HL-60 (cell line): ENCODE data around the gene PCDHB5.
"Not testable (repeated sequence)": the region's sequence is repeated elsewhere in the genome, so short reads cannot be mapped to it uniquely, and the experiment has no call there.

ENCODE experiments used
- DNase-seq, 2 experiments: peaks; one replicate each; pipeline ENCODE4 v3.0.0-alpha.2; 2010 to 2020; ENCODE audit warnings: low read depth in 1 of 2, low spot score in 1 of 2
- H3K27ac ChIP-seq: fragments of 250-450 bp; sonication (Bioruptor Pico); replicated peaks from 2 replicates; pipeline ENCODE4 v1.5.1; 2020; ENCODE audit warnings: mild to moderate bottlenecking, moderate library complexity
- H3K27me3 ChIP-seq: fragments of 250-450 bp; sonication (Bioruptor Pico); 2 replicates; pipeline ENCODE4 v1.5.1; 2021; ENCODE audit warnings: mild to moderate bottlenecking, moderate library complexity; ENCODE audit not compliant: insufficient read depth, poor library complexity, severe bottlenecking
- H3K4me3 ChIP-seq: replicated peaks from 2 replicates; pipeline ENCODE4 v1.5.1; 2011; ENCODE audit warnings: mild to moderate bottlenecking, control low read depth, low read length; ENCODE audit not compliant: insufficient read depth
- CTCF ChIP-seq: IDR thresholded peaks from one replicate; pipeline ENCODE4 v1.5.1; 2011; ENCODE audit warnings: low read length, control low read depth, inconsistent platforms; ENCODE audit not compliant: insufficient read depth
- GABPA ChIP-seq: IDR thresholded peaks from 2 replicates; pipeline ENCODE4 v1.6.1; 2012; ENCODE audit warnings: low read depth
- POLR2AphosphoS5 ChIP-seq: IDR thresholded peaks from 2 replicates; pipeline ENCODE4 v1.6.1; 2012; ENCODE audit warnings: low read depth
- REST ChIP-seq: IDR thresholded peaks from 2 replicates; pipeline ENCODE4 v1.6.1; 2012; ENCODE audit warnings: low read depth; ENCODE audit not compliant: insufficient replicate concordance
- SPI1 ChIP-seq: IDR thresholded peaks from 2 replicates; pipeline ENCODE4 v1.6.1; 2012; ENCODE audit warnings: low read depth, mild to moderate bottlenecking, borderline replicate concordance

PCDHB5 gene

GRCh38 chr5:141127305-141127704 is 7.7 kb upstream of the PCDHB5 start:
- Histone ChIP-seq H3K27me3 (no peaks in the 10 kb centered on the region), H3K27ac (no peak overlapping the region), H3K4me3 (no peak overlapping the region)
- TF ChIP-seq SPI1 (no peak), REST (no peak), CTCF (no peak), GABPA (no peak), POLR2AphosphoS5 (no peak)
- DNase-seq: no peak

- no peak overlapping the region for H3K27ac ChIP-seq
- no peak overlapping the region for H3K4me3 ChIP-seq
- DNase-seq: no peak
- TF ChIP-seq CTCF: no peak
- no peak for TF ChIP-seq SPI1
- TF ChIP-seq REST: no peak
- no peak for TF ChIP-seq POLR2AphosphoS5
- TF ChIP-seq GABPA: no peak
- H3K27me3 ChIP-seq: no peaks in the 10 kb centered on the region
Measured at GRCh38 chr5:141135718-141136266, 786 bp downstream of the PCDHB5 start.

GRCh38 chr5:141137346-141137745 is 2.3 kb downstream of the PCDHB5 start:
- H3K4me3 ChIP-seq, DNase-seq: not testable (repeated sequence)

GRCh38 chr5:141149812-141150211 is 14.8 kb downstream of the PCDHB5 start, which contains the start of gene PCDHB6:
Gene PCDHB6 (plus strand): TSS chr5:141150057. CDS start chr5:141150258, 201 bp downstream.
- TF ChIP-seq REST (no peak), POLR2AphosphoS5 (no peak), CTCF (no peak), SPI1 (no peak), GABPA (no peak)
- no peak for DNase-seq
- Histone ChIP-seq H3K4me3 (no peak within 1 kb of the TSS), H3K27ac (no peak within 1 kb of the TSS), H3K27me3 (no peaks in the 10 kb centered on the region)

More at GRCh38 chr5:141137346-141137745, 2.3 kb downstream of the PCDHB5 start:
- not testable (repeated sequence) for H3K27me3 ChIP-seq, H3K27ac ChIP-seq
